Germinal center (tissue), 1 donor: ENCODE measurements around the gene MAP1B.
"Not testable (repeated sequence)": the region's sequence is repeated elsewhere in the genome, so short reads cannot be mapped to it uniquely, and the experiment has no call there.

Source experiments
- DNase-seq: peaks from one replicate; pipeline ENCODE4 v3.0.0; 2012; ENCODE audit warnings: mixed read lengths, low spot score

The MAP1B gene

GRCh38 chr5:72107131-72107900 is at the start of gene MAP1B:
TSS of gene MAP1B (plus strand) at chr5:72107475. CDS start at chr5:72107532, 57 bp downstream.
- peak; percentile 6 for DNase-seq

- DNase-seq: no peak
These were observed 49.5 kb upstream of the MAP1B start for GRCh38 chr5:72057816-72058215.

- no peak for DNase-seq
These were observed 44.0 kb upstream of the MAP1B start for GRCh38 chr5:72063219-72063819.

GRCh38 chr5:72064801-72065570 is 42.3 kb upstream of the MAP1B start:
- no peak for DNase-seq

GRCh38 chr5:72065751-72066255 is 41.5 kb upstream of the MAP1B start:
- no peak for DNase-seq

- no peak for DNase-seq
These were observed 40.6 kb upstream of the MAP1B start for GRCh38 chr5:72066705-72067107.

GRCh38 chr5:72067682-72068470 is 39.4 kb upstream of the MAP1B start:
- DNase-seq: no peak

- DNase-seq: no peak
These were observed 36.7 kb upstream of the MAP1B start for GRCh38 chr5:72070529-72070928.

GRCh38 chr5:72071906-72072305 is 35.4 kb upstream of the MAP1B start:
- no peak for DNase-seq

GRCh38 chr5:72074251-72074650 is 33.0 kb upstream of the MAP1B start:
- DNase-seq: no peak

GRCh38 chr5:72075461-72075860 is 31.8 kb upstream of the MAP1B start:
- DNase-seq: no peak

- no peak for DNase-seq
These were observed 30.5 kb upstream of the MAP1B start for GRCh38 chr5:72076621-72077300.

GRCh38 chr5:72077390-72077789 is 29.9 kb upstream of the MAP1B start:
- no peak for DNase-seq

- no peak for DNase-seq
These were observed 28.0 kb upstream of the MAP1B start for GRCh38 chr5:72079288-72079687.

GRCh38 chr5:72082048-72082447 is 25.2 kb upstream of the MAP1B start:
- no peak for DNase-seq

- DNase-seq: no peak
These were observed 22.4 kb upstream of the MAP1B start for GRCh38 chr5:72084876-72085275.

- no peak for DNase-seq
These were observed 22.0 kb upstream of the MAP1B start for GRCh38 chr5:72085319-72085718.

GRCh38 chr5:72089713-72090112 is 17.6 kb upstream of the MAP1B start:
- not testable (repeated sequence) for DNase-seq

- no peak for DNase-seq
These were observed 15.2 kb upstream of the MAP1B start for GRCh38 chr5:72092074-72092473.

GRCh38 chr5:72093217-72093616 is 14.1 kb upstream of the MAP1B start:
- DNase-seq: no peak

- no peak for DNase-seq
These were observed 13.5 kb upstream of the MAP1B start for GRCh38 chr5:72093824-72094223.
